Heart left ventricle (tissue), 13 donors: ENCODE measurements around the gene PTPRD.

Experiments
- POLR2A ChIP-seq, 2 donors: fragments of 450-650 bp; IDR thresholded peaks; one replicate each; pipeline ENCODE4 v1.6.1; 2017; ENCODE audit warnings: antibody characterized with exemption in 2 of 2, mild to moderate bottlenecking in 2 of 2, moderate library complexity in 2 of 2
- TF ChIP-seq, protein P1 (sequence below), 12 donors: fragments of 200-600 bp; sonication (generic) in 4 of 12; IDR thresholded peaks; one replicate each; pipeline versions ENCODE4 v1.5.0 to v1.8.0; 2018 to 2022; ENCODE audit warnings: antibody characterized with exemption in 12 of 12, mild to moderate bottlenecking in 5 of 12
- donor health status: ischemic (EF 13 %, LVEDD 7.1; RV severe dilation, severe dysfunction).
- donor health status: DM: no; HTN: yes; CAD: no.
- donor health status: DM: no; HTN: no; CAD: no.
- donor health status: ischemic (EF 25% LVEDD 6.9; RV normal size, moderate dysfunction).
- donor health status: ischemic (EF 25% LVEDD 5.7; RV mildly dilated, moderate dysfunction).
- donor health status: ischemic (EF 35%, LVEDD 5.7; RV mildly dilated, moderate dysfunction).
- donor health status: nonischemic (EF 11% LVEDD 7.7; RV severe dilation, severe dysfunction).
- donor health status: DM: yes; HTN: yes; CAD: no.
- donor health status: PGD.
- donor health status: ischemic (EF 29% LVEDD 5.4; RV normal size, mild dysfunction).
- donor health status: nonischemic (EF 23%, LVEDD 6.1; RV moderate dilation, normal function).

GRCh38 chr9:8980496-8981013 lies 1632.2 kb downstream of the PTPRD start:
- TF ChIP-seq, protein P1, sequence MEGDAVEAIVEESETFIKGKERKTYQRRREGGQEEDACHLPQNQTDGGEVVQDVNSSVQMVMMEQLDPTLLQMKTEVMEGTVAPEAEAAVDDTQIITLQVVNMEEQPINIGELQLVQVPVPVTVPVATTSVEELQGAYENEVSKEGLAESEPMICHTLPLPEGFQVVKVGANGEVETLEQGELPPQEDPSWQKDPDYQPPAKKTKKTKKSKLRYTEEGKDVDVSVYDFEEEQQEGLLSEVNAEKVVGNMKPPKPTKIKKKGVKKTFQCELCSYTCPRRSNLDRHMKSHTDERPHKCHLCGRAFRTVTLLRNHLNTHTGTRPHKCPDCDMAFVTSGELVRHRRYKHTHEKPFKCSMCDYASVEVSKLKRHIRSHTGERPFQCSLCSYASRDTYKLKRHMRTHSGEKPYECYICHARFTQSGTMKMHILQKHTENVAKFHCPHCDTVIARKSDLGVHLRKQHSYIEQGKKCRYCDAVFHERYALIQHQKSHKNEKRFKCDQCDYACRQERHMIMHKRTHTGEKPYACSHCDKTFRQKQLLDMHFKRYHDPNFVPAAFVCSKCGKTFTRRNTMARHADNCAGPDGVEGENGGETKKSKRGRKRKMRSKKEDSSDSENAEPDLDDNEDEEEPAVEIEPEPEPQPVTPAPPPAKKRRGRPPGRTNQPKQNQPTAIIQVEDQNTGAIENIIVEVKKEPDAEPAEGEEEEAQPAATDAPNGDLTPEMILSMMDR (IDR thresholded peaks at IDR 0.05) = no peak
- no peak for TF ChIP-seq POLR2A (IDR thresholded peaks at IDR 0.05)
